GM23248 (cell line): Measurements from ENCODE around the gene ORAI2. TPM values are rescaled to one million over a fixed set of nuclear protein-coding genes. Genes with fewer than 3 reads are reported as not detected.
"Not testable (repeated sequence)": the region's sequence is repeated elsewhere in the genome, so short reads cannot be mapped to it uniquely, and the experiment has no call there.

ENCODE experiments used
- DNase-seq: peaks from one replicate; pipeline ENCODE4 v3.0.0-alpha.2; 2015
- H2AFZ ChIP-seq: fragments of 200-600 bp; sonication (generic); 2 replicates; pipeline ENCODE4 v1.6.1; 2016; ENCODE audit warnings: antibody characterized with exemption
- H3F3A ChIP-seq: fragments of 200-600 bp; sonication (generic); 2 replicates; pipeline ENCODE4 v1.6.1; 2016; ENCODE audit warnings: mild to moderate bottlenecking, antibody characterized with exemption, mixed run types; ENCODE audit not compliant: insufficient read depth
- H3K27ac ChIP-seq: fragments of 200-600 bp; sonication (generic); 2 replicates; pipeline ENCODE4 v1.5.1; 2016; ENCODE audit warnings: mild to moderate bottlenecking
- H3K27me3 ChIP-seq: fragments of 200-600 bp; sonication (generic); replicated peaks from 2 replicates; pipeline ENCODE4 v1.6.1; 2016; ENCODE audit warnings: mild to moderate bottlenecking; ENCODE audit not compliant: insufficient read depth
- H3K36me3 ChIP-seq: fragments of 200-600 bp; sonication (generic); 2 replicates; pipeline ENCODE4 v1.6.1; 2016; ENCODE audit warnings: low read depth, mild to moderate bottlenecking
- H3K4me1 ChIP-seq: fragments of 200-600 bp; sonication (generic); 2 replicates; pipeline ENCODE4 v1.6.1; 2016; ENCODE audit warnings: mild to moderate bottlenecking; ENCODE audit not compliant: insufficient read depth
- H3K4me2 ChIP-seq: fragments of 200-600 bp; sonication (generic); one replicate; pipeline ENCODE4 v1.6.1; 2016; ENCODE audit warnings: mild to moderate bottlenecking; ENCODE audit not compliant: unreplicated experiment
- H3K4me3 ChIP-seq: fragments of 200-600 bp; sonication (generic); 2 replicates; pipeline ENCODE4 v1.5.1; 2016; ENCODE audit warnings: mild to moderate bottlenecking
- H3K79me2 ChIP-seq: fragments of 200-600 bp; sonication (generic); 2 replicates; pipeline ENCODE4 v1.6.1; 2016; ENCODE audit warnings: mild to moderate bottlenecking; ENCODE audit not compliant: insufficient read depth
- H3K9ac ChIP-seq: fragments of 200-600 bp; sonication (generic); 2 replicates; pipeline ENCODE4 v1.6.1; 2016; ENCODE audit warnings: mild to moderate bottlenecking
- H3K9me2 ChIP-seq: fragments of 200-600 bp; sonication (generic); 2 replicates; pipeline ENCODE4 v1.6.1; 2016; ENCODE audit warnings: mixed run types, mild to moderate bottlenecking, moderate library complexity; ENCODE audit not compliant: insufficient read depth
- H3K9me3 ChIP-seq: fragments of 200-600 bp; sonication (generic); one replicate; pipeline ENCODE4 v1.6.1; 2017; ENCODE audit warnings: low read depth
- H4K20me1 ChIP-seq: fragments of 200-600 bp; sonication (generic); 2 replicates; pipeline ENCODE4 v1.6.0; 2016; ENCODE audit not compliant: insufficient read depth
- WGBS, 2 experiments: methylation state at CpG; one replicate each; pipeline ENCODE4 v1.1.6; 2015 to 2017; ENCODE audit warnings: low lambda C conversion rate in 2 of 2, low coverage in 1 of 2; ENCODE audit errors: missing lambda C conversion rate in 2 of 2; 5-methylcytosine and 5-hydroxymethylcytosine counted together
- in situ Hi-C: fragments of 300-500 bp; cut with MboI; formaldehyde crosslinking; loops from 2 replicates; pipeline ENCODE4 v1.15.0; 2020
- polyA plus RNA-seq: library from polyadenylated mRNA; unstranded; fragments of >200 nt; fragmentation: Nextera tagmentation; extraction: Ambion mirVana; gene quantifications from 2 replicates; pipeline ENCODE4 v1.2.1, GENCODE V29; 2016
- total RNA-seq: library from RNA; depleted of rRNA; stranded (reverse); fragments of >200 nt; shearing (Covaris generic); gene quantifications from 2 replicates; pipeline ENCODE4 v1.2.3, GENCODE V29; 2014

The ORAI2 gene
- total and polyA plus RNA-seq, 2 experiments from 2014 or later, result 30.3 to 42.2 TPM

GRCh38 chr7:102478314-102479208, 45.2 kb downstream of the ORAI2 start, which contains the start of gene POLR2J:
TSS of gene POLR2J (minus strand) at chr7:102478922. CDS start at chr7:102478860, 62 bp downstream.
- H3K27ac ChIP-seq, H3K4me1 ChIP-seq, H3K4me2 ChIP-seq, H3K9me3 ChIP-seq, H4K20me1 ChIP-seq, H2AFZ ChIP-seq, in situ Hi-C loops, H3F3A ChIP-seq, H3K36me3 ChIP-seq, H3K79me2 ChIP-seq, H3K27me3 ChIP-seq, H3K9me2 ChIP-seq: not testable (repeated sequence)
- peak within 1 kb of the TSS; percentile 78 for H3K9ac ChIP-seq
- peak within 1 kb of the TSS; percentile 67 for H3K4me3 ChIP-seq
- DNase-seq, result peak; percentile 65
- WGBS, 2 experiments, result 1% methylated on average over 24 to 51 of the region's 72 CpGs

- no CpG with 5 or more reads among the region's 10 CpGs for WGBS, 2 experiments
- in situ Hi-C loops, result not testable (repeated sequence)
Measured at GRCh38 chr7:102479209-102479584, 45.8 kb downstream of the ORAI2 start.

GRCh38 chr7:102479982-102480637, 46.7 kb downstream of the ORAI2 start:
- DNase-seq, H3K4me1 ChIP-seq, H3K4me2 ChIP-seq, H3K79me2 ChIP-seq, H2AFZ ChIP-seq, H3K4me3 ChIP-seq, H3K27ac ChIP-seq, H3K27me3 ChIP-seq, H3K9me2 ChIP-seq, in situ Hi-C loops, H3K36me3 ChIP-seq, H3K9me3 ChIP-seq, H3K9ac ChIP-seq, H3F3A ChIP-seq, H4K20me1 ChIP-seq: not testable (repeated sequence)
- WGBS, 2 experiments, result 1 to 4% methylated on average over 8 of the region's 11 CpGs

More at GRCh38 chr7:102479209-102479584, 45.8 kb downstream of the ORAI2 start:
- not testable (repeated sequence) for H3F3A ChIP-seq, H3K27ac ChIP-seq, H2AFZ ChIP-seq, H3K4me3 ChIP-seq, H3K4me1 ChIP-seq, H3K9me2 ChIP-seq, H3K27me3 ChIP-seq, H4K20me1 ChIP-seq, H3K36me3 ChIP-seq, H3K9ac ChIP-seq, H3K4me2 ChIP-seq, H3K79me2 ChIP-seq, H3K9me3 ChIP-seq, DNase-seq

GRCh38 chr7:102481962-102482361, 48.6 kb downstream of the ORAI2 start:
- H4K20me1 ChIP-seq, H3K4me2 ChIP-seq, H3K9me3 ChIP-seq, H3K27ac ChIP-seq, H3K36me3 ChIP-seq, H3K4me3 ChIP-seq, DNase-seq, in situ Hi-C loops, H3K27me3 ChIP-seq, H3K9ac ChIP-seq, H3F3A ChIP-seq, H3K4me1 ChIP-seq, H2AFZ ChIP-seq, H3K9me2 ChIP-seq, H3K79me2 ChIP-seq: not testable (repeated sequence)
- no CpG with 5 or more reads among the region's 10 CpGs for WGBS, 2 experiments

GRCh38 chr7:102484317-102484716, 50.9 kb downstream of the ORAI2 start:
- H3K9ac ChIP-seq, in situ Hi-C loops, H3K4me3 ChIP-seq, H2AFZ ChIP-seq, H4K20me1 ChIP-seq, H3K4me2 ChIP-seq, H3K4me1 ChIP-seq, H3F3A ChIP-seq, DNase-seq, H3K27ac ChIP-seq, H3K9me3 ChIP-seq, H3K9me2 ChIP-seq, H3K36me3 ChIP-seq, H3K27me3 ChIP-seq, H3K79me2 ChIP-seq: not testable (repeated sequence)
- no CpG with 5 or more reads among the region's 5 CpGs for WGBS, 2 experiments

GRCh38 chr7:102490529-102491075, 57.2 kb downstream of the ORAI2 start:
- H3K9me2 ChIP-seq, H3K9me3 ChIP-seq, H3K4me2 ChIP-seq, H3K36me3 ChIP-seq, H3K4me1 ChIP-seq, DNase-seq, H3K9ac ChIP-seq, in situ Hi-C loops, H2AFZ ChIP-seq, H4K20me1 ChIP-seq, H3K4me3 ChIP-seq, H3K27me3 ChIP-seq, H3K27ac ChIP-seq, H3K79me2 ChIP-seq, H3F3A ChIP-seq: not testable (repeated sequence)
- WGBS, 2 experiments, result 100% methylated on average over 2 of the region's 12 CpGs

GRCh38 chr7:102493220-102493935, 60.0 kb downstream of the ORAI2 start:
- H3F3A ChIP-seq, H3K27ac ChIP-seq, H3K9me3 ChIP-seq, H3K4me1 ChIP-seq, H3K79me2 ChIP-seq, H3K9me2 ChIP-seq, H3K36me3 ChIP-seq, H3K4me3 ChIP-seq, DNase-seq, H2AFZ ChIP-seq, H3K4me2 ChIP-seq, H3K27me3 ChIP-seq, H3K9ac ChIP-seq, H4K20me1 ChIP-seq, in situ Hi-C loops: not testable (repeated sequence)
- no CpG with 5 or more reads among the region's 33 CpGs for WGBS, 2 experiments
